Liver (tissue), 9 donors: Measurements from ENCODE around the gene EVI5. TPM values are rescaled to one million over a fixed set of nuclear protein-coding genes. Genes with fewer than 3 reads are reported as not detected.

Experiments used
- DNase-seq: peaks from one replicate; pipeline ENCODE4 v3.0.0-alpha.2; 2017; ENCODE audit warnings: low spot score
- H3K27ac ChIP-seq, 2 donors: one replicate each; pipeline ENCODE4 v1.7.0; 2013; ENCODE audit warnings: inconsistent platforms in 2 of 2, low read length in 2 of 2, control low read depth in 1 of 2, low read depth in 1 of 2, mild to moderate bottlenecking in 1 of 2
- H3K27me3 ChIP-seq, 4 donors: one replicate each; pipeline versions ENCODE4 v1.6.1 to v1.7.0; 2013; ENCODE audit warnings: low read length in 3 of 4, inconsistent platforms in 1 of 4, mild to moderate bottlenecking in 1 of 4, moderate library complexity in 1 of 4; ENCODE audit not compliant: control insufficient read depth in 4 of 4, insufficient read depth in 4 of 4
- H3K36me3 ChIP-seq, 4 donors: one replicate each; pipeline versions ENCODE4 v1.6.1 to v1.7.0; 2013; ENCODE audit warnings: low read length in 3 of 4, mild to moderate bottlenecking in 3 of 4, low read depth in 1 of 4, moderate library complexity in 1 of 4; ENCODE audit not compliant: control insufficient read depth in 4 of 4, insufficient read depth in 3 of 4
- H3K4me1 ChIP-seq, 4 donors: one replicate each; pipeline versions ENCODE4 v1.6.1 to v1.7.0; 2013; ENCODE audit warnings: low read length in 3 of 4, mild to moderate bottlenecking in 3 of 4, moderate library complexity in 1 of 4; ENCODE audit not compliant: control insufficient read depth in 4 of 4, insufficient read depth in 4 of 4
- H3K4me3 ChIP-seq, 3 donors: one replicate each; pipeline versions ENCODE4 v1.6.1 to v1.7.0; 2013; ENCODE audit warnings: low read length in 3 of 3, control low read depth in 1 of 3, low read depth in 1 of 3, mild to moderate bottlenecking in 1 of 3
- H3K9ac ChIP-seq, 2 donors: one replicate each; pipeline ENCODE4 v1.7.0; 2013; ENCODE audit warnings: low read length in 2 of 2, mild to moderate bottlenecking in 2 of 2, moderate library complexity in 2 of 2, control low read depth in 1 of 2, low read depth in 1 of 2
- H3K9me3 ChIP-seq, 4 donors: one replicate each; pipeline versions ENCODE4 v1.6.1 to v1.7.0; 2013; ENCODE audit warnings: low read length in 3 of 4; ENCODE audit not compliant: control insufficient read depth in 4 of 4
- EGR1 ChIP-seq, 2 donors: IDR thresholded peaks; 2 replicates each; pipeline ENCODE4 v1.6.1; 2016 to 2018; ENCODE audit warnings: antibody characterized with exemption in 2 of 2, low read depth in 2 of 2
- FOXA1 ChIP-seq: IDR thresholded peaks from 2 replicates; pipeline ENCODE4 v1.6.1; 2016; ENCODE audit warnings: antibody characterized with exemption
- FOXA2 ChIP-seq: IDR thresholded peaks from 2 replicates; pipeline ENCODE4 v1.6.1; 2016; ENCODE audit warnings: antibody characterized with exemption
- GABPA ChIP-seq, 2 donors: IDR thresholded peaks in 1 of 2; conservative IDR thresholded peaks in 1 of 2; 2 replicates each; pipeline ENCODE4 v1.6.1; 2016; ENCODE audit warnings: antibody characterized with exemption in 2 of 2, mild to moderate bottlenecking in 1 of 2, moderate library complexity in 1 of 2
- HNF4A ChIP-seq, 2 donors: conservative IDR thresholded peaks; 2 replicates each; pipeline ENCODE4 v1.6.1; 2016; ENCODE audit warnings: antibody characterized with exemption in 2 of 2, mild to moderate bottlenecking in 2 of 2
- HNF4G ChIP-seq: IDR thresholded peaks from 2 replicates; pipeline ENCODE4 v1.6.1; 2016; ENCODE audit warnings: antibody characterized with exemption
- JUND ChIP-seq, 2 donors: IDR thresholded peaks; 2 replicates each; pipeline ENCODE4 v1.6.1; 2016; ENCODE audit warnings: antibody characterized with exemption in 2 of 2
- NR2F2 ChIP-seq: IDR thresholded peaks from 2 replicates; pipeline ENCODE4 v1.6.1; 2016; ENCODE audit warnings: antibody characterized with exemption
- RAD21 ChIP-seq, 2 donors: IDR thresholded peaks; 2 replicates each; pipeline ENCODE4 v1.6.1; 2016; ENCODE audit warnings: antibody characterized with exemption in 2 of 2, mild to moderate bottlenecking in 2 of 2
- RXRA ChIP-seq, 2 donors: IDR thresholded peaks; 2 replicates each; pipeline ENCODE4 v1.6.1; 2017 to 2018; ENCODE audit warnings: antibody characterized with exemption in 2 of 2, mild to moderate bottlenecking in 1 of 2
- SP1 ChIP-seq: IDR thresholded peaks from 2 replicates; pipeline ENCODE4 v1.6.1; 2018; ENCODE audit warnings: antibody characterized with exemption, mild to moderate bottlenecking
- TAF1 ChIP-seq: conservative IDR thresholded peaks from 2 replicates; pipeline ENCODE4 v1.6.1; 2016; ENCODE audit warnings: antibody characterized with exemption, mild to moderate bottlenecking
- YY1 ChIP-seq: IDR thresholded peaks from 2 replicates; pipeline ENCODE4 v1.6.1; 2016; ENCODE audit warnings: antibody characterized with exemption, mild to moderate bottlenecking
- WGBS: extraction: QIAGEN DNeasy Blood & Tissue Kit; methylation state at CpG from one replicate; pipeline ENCODE4 v1.1.7; 2013; 5-methylcytosine and 5-hydroxymethylcytosine counted together
- polyA plus RNA-seq, 2 donors: library from polyadenylated mRNA; stranded (reverse) in 1 of 2; unstranded in 1 of 2; fragments of 200-250 nt in 1 of 2; fragments of >200 nt in 1 of 2; fragmentation: Nextera tagmentation in 1 of 2; extraction: Ambion mirVana in 1 of 2; gene quantifications; one replicate each; pipeline versions ENCODE4 v1.2.1 to v1.2.3, GENCODE V29; 2013 to 2015
- total RNA-seq, 2 donors: library from RNA; depleted of rRNA; stranded (reverse); fragments of >200 nt; gene quantifications; one replicate each; pipeline ENCODE4 v1.2.3, GENCODE V29; 2014
- TF ChIP-seq, protein P1 (sequence below): IDR thresholded peaks from 2 replicates; pipeline ENCODE4 v1.6.1; 2016; ENCODE audit warnings: antibody characterized with exemption
- TF ChIP-seq, protein P2 (sequence below): IDR thresholded peaks from 2 replicates; pipeline ENCODE4 v1.6.1; 2016; ENCODE audit warnings: antibody characterized with exemption
- TF ChIP-seq, protein P3 (sequence below): IDR thresholded peaks from 2 replicates; pipeline ENCODE4 v1.6.1; 2016; ENCODE audit warnings: antibody characterized with exemption, mild to moderate bottlenecking
- TF ChIP-seq, protein P4 (sequence below): IDR thresholded peaks from 2 replicates; pipeline ENCODE4 v1.6.1; 2016; ENCODE audit warnings: antibody characterized with exemption
- TF ChIP-seq, protein P5 (sequence below): fragments of 150-350 bp; IDR thresholded peaks from 2 replicates; pipeline ENCODE4 v1.5.1; 2017; ENCODE audit warnings: improper control_type of control experiment, low read depth, low read length; ENCODE audit not compliant: missing input control
- donor health status: healthy.
- donor health status: healthy.
- donor health status: healthy.
- donor health status: healthy.
- donor health status: healthy.

The EVI5 gene
- total and polyA plus RNA-seq, 4 donors: 4.0 to 35.9 (median 19.1) TPM

DNA sequence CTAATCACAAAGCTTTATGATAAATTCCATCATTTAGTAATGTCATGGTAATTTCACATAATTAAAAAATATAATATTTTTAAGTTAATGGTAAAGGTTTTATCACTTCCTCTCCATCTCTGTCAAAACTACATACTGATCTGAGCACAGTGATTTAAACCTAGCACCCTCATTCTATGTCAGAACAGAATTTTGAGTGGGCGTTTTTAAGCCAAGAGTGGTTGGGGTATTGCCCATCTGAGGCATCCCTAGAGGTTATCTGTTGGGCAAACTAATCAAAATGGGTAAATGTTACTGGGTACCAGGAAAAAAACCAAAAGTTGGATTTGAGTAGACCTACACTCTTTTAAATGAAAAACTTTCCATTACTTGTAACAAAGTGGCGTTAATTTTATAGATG, 197.5 kb downstream of the EVI5 start:
- Histone ChIP-seq H3K36me3 (peaks cover 0 to 5% (median under 1%) of the 10 kb centered on the region in 4 donors), H3K4me1 (no peaks in the 10 kb centered on the region), H3K27me3 (no peaks in the 10 kb centered on the region), H3K9ac (no peak overlapping the region), H3K27ac (no peak overlapping the region), H3K9me3 (no peaks in the 10 kb centered on the region), H3K4me3 (no peak overlapping the region)
- TF ChIP-seq, protein P1, sequence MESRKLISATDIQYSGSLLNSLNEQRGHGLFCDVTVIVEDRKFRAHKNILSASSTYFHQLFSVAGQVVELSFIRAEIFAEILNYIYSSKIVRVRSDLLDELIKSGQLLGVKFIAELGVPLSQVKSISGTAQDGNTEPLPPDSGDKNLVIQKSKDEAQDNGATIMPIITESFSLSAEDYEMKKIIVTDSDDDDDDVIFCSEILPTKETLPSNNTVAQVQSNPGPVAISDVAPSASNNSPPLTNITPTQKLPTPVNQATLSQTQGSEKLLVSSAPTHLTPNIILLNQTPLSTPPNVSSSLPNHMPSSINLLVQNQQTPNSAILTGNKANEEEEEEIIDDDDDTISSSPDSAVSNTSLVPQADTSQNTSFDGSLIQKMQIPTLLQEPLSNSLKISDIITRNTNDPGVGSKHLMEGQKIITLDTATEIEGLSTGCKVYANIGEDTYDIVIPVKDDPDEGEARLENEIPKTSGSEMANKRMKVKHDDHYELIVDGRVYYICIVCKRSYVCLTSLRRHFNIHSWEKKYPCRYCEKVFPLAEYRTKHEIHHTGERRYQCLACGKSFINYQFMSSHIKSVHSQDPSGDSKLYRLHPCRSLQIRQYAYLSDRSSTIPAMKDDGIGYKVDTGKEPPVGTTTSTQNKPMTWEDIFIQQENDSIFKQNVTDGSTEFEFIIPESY: no peak
- TF ChIP-seq FOXA2: no peak
- no peak for TF ChIP-seq YY1
- no peak for TF ChIP-seq NR2F2
- TF ChIP-seq, protein P2, sequence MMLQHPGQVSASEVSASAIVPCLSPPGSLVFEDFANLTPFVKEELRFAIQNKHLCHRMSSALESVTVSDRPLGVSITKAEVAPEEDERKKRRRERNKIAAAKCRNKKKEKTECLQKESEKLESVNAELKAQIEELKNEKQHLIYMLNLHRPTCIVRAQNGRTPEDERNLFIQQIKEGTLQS: no peak
- no peak for TF ChIP-seq SP1
- no peak for TF ChIP-seq EGR1 (IDR thresholded peaks at IDR 0.05; ENCODE audit: low read depth in 2 of 2)
- TF ChIP-seq TAF1: no peak
- TF ChIP-seq, protein P3, sequence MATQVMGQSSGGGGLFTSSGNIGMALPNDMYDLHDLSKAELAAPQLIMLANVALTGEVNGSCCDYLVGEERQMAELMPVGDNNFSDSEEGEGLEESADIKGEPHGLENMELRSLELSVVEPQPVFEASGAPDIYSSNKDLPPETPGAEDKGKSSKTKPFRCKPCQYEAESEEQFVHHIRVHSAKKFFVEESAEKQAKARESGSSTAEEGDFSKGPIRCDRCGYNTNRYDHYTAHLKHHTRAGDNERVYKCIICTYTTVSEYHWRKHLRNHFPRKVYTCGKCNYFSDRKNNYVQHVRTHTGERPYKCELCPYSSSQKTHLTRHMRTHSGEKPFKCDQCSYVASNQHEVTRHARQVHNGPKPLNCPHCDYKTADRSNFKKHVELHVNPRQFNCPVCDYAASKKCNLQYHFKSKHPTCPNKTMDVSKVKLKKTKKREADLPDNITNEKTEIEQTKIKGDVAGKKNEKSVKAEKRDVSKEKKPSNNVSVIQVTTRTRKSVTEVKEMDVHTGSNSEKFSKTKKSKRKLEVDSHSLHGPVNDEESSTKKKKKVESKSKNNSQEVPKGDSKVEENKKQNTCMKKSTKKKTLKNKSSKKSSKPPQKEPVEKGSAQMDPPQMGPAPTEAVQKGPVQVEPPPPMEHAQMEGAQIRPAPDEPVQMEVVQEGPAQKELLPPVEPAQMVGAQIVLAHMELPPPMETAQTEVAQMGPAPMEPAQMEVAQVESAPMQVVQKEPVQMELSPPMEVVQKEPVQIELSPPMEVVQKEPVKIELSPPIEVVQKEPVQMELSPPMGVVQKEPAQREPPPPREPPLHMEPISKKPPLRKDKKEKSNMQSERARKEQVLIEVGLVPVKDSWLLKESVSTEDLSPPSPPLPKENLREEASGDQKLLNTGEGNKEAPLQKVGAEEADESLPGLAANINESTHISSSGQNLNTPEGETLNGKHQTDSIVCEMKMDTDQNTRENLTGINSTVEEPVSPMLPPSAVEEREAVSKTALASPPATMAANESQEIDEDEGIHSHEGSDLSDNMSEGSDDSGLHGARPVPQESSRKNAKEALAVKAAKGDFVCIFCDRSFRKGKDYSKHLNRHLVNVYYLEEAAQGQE: no peak
- TF ChIP-seq, protein P4, sequence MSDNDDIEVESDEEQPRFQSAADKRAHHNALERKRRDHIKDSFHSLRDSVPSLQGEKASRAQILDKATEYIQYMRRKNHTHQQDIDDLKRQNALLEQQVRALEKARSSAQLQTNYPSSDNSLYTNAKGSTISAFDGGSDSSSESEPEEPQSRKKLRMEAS: no peak
- TF ChIP-seq RXRA (IDR thresholded peaks at IDR 0.05): no peak
- no peak for TF ChIP-seq HNF4G
- no peak for TF ChIP-seq RAD21 (IDR thresholded peaks at IDR 0.05)
- TF ChIP-seq GABPA (IDR thresholded peaks at IDR 0.05 in 1 of 2, conservative IDR thresholded peaks at IDR 0.05 in 1 of 2): no peak
- no peak for TF ChIP-seq FOXA1
- no peak for TF ChIP-seq HNF4A (conservative IDR thresholded peaks at IDR 0.05)
- TF ChIP-seq, protein P5, sequence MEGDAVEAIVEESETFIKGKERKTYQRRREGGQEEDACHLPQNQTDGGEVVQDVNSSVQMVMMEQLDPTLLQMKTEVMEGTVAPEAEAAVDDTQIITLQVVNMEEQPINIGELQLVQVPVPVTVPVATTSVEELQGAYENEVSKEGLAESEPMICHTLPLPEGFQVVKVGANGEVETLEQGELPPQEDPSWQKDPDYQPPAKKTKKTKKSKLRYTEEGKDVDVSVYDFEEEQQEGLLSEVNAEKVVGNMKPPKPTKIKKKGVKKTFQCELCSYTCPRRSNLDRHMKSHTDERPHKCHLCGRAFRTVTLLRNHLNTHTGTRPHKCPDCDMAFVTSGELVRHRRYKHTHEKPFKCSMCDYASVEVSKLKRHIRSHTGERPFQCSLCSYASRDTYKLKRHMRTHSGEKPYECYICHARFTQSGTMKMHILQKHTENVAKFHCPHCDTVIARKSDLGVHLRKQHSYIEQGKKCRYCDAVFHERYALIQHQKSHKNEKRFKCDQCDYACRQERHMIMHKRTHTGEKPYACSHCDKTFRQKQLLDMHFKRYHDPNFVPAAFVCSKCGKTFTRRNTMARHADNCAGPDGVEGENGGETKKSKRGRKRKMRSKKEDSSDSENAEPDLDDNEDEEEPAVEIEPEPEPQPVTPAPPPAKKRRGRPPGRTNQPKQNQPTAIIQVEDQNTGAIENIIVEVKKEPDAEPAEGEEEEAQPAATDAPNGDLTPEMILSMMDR: no peak
- no peak for TF ChIP-seq JUND (IDR thresholded peaks at IDR 0.05)
- DNase-seq: no peak
- 96% methylated on average over 2 of the region's 2 CpGs for WGBS
